Kasumi-1 (cell line): ENCODE measurements around the gene PLB1.
A peak's percentile ranks its signal among the peaks of the same experiment; 100 is the strongest.

Experiments used
- DNase-seq, 2 experiments: peaks; one replicate each; lab custom pipeline; 2025; lab: John Stamatoyannopoulos, UW

Gene PLB1, protein sequence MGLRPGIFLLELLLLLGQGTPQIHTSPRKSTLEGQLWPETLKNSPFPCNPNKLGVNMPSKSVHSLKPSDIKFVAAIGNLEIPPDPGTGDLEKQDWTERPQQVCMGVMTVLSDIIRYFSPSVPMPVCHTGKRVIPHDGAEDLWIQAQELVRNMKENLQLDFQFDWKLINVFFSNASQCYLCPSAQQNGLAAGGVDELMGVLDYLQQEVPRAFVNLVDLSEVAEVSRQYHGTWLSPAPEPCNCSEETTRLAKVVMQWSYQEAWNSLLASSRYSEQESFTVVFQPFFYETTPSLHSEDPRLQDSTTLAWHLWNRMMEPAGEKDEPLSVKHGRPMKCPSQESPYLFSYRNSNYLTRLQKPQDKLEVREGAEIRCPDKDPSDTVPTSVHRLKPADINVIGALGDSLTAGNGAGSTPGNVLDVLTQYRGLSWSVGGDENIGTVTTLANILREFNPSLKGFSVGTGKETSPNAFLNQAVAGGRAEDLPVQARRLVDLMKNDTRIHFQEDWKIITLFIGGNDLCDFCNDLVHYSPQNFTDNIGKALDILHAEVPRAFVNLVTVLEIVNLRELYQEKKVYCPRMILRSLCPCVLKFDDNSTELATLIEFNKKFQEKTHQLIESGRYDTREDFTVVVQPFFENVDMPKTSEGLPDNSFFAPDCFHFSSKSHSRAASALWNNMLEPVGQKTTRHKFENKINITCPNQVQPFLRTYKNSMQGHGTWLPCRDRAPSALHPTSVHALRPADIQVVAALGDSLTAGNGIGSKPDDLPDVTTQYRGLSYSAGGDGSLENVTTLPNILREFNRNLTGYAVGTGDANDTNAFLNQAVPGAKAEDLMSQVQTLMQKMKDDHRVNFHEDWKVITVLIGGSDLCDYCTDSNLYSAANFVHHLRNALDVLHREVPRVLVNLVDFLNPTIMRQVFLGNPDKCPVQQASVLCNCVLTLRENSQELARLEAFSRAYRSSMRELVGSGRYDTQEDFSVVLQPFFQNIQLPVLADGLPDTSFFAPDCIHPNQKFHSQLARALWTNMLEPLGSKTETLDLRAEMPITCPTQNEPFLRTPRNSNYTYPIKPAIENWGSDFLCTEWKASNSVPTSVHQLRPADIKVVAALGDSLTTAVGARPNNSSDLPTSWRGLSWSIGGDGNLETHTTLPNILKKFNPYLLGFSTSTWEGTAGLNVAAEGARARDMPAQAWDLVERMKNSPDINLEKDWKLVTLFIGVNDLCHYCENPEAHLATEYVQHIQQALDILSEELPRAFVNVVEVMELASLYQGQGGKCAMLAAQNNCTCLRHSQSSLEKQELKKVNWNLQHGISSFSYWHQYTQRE (N-terminal part only)

GRCh38 chr2:28495551-28496250 lies at the start of gene PLB1:
Gene PLB1 (plus strand): TSS chr2:28496060. CDS start chr2:28496115, 55 bp downstream.
- no peak for DNase-seq

- no peak for DNase-seq
Observed at GRCh38 chr2:28446531-28446930, 49.3 kb upstream of the PLB1 start.

DNA sequence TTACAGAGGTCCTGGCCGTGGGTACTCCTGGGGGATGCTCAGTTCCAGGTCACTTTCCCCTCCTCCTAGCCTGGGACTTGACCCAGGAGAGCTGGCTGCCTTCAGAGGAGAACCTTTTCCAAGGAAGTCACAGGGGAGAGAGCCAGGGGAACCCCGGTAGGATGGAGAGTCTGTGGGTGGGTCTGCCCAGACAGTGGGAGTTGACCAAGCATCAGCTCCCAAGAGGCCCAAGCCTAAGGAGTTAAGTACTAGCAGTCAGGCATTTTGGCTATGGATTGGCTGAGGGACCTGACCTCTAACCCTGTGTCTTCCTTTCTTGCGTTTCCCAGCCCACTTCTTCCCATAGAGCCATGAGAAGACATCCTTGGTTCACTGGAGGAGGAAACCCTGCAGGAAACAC lies 48.8 kb upstream of the PLB1 start:
- DNase-seq, result no peak

DNA sequence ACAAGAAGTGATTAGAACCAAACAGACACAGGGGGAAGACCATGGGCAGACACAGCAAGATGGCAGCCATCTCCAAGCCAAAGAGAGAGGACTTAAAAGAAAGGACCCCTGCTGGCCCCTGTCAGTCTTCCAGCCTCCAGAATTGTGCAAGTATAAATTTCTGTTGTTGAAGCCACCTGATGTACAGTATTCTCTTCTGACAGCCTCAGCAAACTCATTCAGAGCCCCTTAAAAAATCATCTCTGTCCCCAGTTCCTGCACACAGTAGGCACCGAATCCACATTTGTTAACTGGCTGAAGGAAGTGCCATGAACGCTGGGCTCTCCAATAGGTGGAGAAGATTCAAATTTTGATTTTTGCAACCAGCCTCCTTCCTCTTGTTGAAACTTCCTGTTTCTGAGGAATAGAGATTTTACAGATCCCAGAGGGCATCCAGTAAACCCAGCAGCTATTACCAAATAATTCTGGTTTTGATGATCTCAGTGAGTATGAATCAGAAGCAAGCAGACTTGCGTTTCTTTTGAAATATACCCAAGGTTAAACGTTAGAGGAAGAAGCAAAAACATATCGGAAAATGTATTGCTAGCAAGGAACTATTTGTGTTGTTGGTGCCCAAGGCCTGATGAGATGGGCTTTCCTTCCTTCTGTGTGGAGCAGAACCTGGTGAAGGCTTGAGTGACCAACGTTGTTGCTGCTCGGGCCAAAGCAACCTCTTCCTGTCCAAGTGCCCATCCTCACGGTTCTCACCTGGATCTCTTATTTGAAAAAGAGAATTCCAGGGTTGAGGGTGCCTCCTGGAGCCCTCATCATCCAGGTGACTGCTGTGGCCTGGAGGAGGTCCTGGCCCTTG lies 47.7 kb upstream of the PLB1 start:
- peak; percentile 78 to 80 for DNase-seq

DNA sequence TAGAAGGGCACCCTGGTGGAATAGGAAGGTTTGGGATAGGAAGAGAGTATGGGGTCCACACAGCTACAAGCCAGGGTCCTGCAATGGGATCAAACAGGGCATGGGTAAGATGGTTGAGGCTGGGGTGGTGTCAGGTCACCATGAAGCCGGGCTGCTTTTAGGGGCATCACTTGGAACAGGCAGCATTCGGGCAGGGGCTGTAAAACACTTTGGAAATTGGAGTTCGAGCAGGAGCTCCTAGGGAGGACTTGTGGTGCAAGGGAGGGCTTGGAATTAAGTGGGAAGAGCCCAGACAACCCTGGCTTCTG lies 47.1 kb upstream of the PLB1 start:
- DNase-seq, result no peak

DNA sequence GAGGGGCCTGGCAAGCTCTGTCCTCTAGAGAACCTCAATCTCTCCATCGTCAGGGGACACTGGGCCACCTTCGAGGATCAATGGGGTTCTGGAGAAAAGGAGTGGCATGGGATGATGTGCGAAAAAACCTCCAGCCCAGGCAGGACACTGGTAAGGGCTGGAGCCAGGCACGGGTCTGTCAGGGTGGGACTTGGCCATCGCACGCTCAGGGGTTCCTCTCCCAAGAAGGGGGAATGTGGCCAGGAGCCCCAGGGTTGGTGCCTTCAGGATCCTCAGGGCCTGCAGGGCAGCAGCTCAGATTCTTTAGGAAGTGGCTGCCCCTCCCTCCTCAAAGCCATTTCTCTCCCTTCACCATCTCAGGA lies 46.8 kb upstream of the PLB1 start:
- no peak for DNase-seq

GRCh38 chr2:28449488-28450395 lies 46.1 kb upstream of the PLB1 start:
- no peak for DNase-seq

DNA sequence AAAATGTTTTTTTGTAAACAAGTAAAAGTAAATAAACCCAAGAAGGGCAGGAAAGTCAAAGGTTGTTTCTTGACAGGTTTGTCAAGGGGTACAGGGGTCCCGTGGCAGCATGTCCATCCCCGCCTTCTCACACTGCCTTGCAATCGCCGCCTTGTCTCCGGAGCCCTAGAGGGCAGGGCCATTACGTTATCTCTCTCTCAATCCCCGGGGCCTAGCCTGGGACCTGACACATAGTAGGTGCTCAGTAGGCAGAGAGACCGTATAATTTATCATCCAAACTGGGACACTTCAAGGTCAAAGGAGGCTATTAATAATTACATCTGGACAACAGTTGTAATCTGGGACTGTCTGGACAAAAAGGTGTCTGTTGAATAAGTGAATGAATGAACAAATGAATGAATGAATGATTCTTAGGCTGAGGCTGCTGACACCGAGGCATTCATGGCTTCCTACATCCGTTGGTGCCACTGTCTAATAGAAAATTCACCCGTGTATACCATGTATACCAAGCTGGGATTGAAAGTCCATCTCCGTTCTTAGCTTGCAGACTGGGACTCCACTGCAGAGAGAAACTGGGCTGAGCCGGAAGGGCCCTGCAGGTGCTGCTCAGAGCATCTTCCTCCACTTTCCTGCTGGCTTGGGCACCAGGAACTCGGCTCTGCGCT lies 44.8 kb upstream of the PLB1 start:
- DNase-seq, result no peak

DNA sequence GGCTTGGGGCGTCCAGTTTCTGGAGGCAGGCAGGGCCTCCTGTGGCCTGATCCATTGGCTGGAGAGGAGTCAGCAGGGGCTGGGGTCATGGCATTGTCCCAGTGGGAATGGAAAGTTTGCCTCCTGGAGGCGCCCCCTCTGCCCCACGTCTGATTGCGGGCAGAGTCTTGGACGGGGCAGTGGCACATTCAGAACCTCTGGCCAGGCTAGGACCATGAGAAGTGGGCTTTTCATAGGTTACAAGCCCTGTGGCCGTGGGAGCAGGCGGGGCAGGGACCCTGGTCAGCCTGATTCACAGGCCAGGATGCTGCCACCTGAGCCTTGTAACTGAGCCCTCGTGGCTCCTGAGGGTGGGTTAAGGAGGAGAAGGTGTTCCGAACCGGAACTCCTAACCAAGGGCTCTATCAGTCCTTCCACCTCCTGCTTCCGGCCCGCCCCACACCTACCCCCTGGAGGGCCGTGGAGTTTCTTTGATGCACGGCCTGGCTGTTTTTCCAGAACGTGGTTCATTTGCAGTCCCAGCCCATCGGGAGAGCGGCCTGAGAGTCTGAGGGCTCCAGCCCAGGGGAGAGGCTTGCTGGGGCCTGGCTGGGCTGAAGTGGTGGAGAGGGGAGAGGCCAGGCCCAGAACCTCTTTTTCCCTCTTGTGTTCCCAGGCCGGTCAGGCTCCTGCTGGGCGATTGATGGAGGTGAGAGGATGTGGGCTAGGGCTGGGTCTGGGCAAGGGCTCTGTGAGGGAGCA lies 43.9 kb upstream of the PLB1 start:
- no peak for DNase-seq

DNA sequence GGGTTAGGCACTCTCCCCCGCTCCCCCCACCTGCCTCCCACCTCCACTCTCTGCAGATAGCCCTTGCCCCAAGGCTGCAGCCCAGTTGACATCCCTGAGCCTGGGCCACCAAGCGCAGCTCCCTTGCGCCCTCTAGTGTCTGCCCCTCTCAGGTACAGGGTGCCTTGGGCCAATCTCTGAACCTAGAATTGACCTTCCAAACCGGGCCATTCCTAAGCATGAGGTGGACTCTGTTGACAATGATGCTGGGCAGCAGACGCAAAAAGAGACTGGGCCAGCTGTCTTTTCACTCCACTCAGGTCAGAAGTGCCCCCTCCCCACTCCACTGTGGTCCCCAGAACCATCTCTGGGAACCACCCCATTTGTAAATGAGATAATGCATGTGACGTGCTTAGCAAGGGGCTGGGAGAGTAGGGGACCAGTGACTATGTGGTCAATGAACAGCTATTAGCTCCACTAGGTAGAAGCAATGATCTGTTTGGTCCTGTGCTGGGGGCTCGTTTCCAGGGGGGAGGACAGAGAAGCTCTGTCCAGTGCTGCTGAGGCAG lies 43.3 kb upstream of the PLB1 start:
- peak; percentile 60 to 61 for DNase-seq

DNA sequence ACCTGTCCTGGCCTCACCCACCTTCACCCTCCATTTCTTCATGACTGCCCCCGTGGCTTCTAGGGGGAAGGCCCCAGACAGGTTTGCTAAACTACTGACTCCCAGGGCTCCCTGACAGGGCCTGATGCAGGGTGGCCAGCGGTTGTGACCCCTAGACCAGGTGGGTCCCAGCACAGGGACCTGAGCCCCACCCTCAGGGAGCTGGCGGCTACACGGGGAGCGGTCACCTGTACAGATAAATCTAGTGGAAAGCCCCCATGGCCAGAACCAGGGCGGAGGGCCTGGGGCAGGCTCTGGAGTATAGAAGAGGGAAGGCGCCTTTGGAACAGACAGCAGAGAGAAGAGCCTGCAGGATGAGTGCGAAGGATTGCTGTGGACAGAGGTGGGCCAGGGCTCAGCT lies 42.5 kb upstream of the PLB1 start:
- DNase-seq, result no peak

- DNase-seq, result no peak
Observed at GRCh38 chr2:28454016-28454930, 41.6 kb upstream of the PLB1 start.

- no peak for DNase-seq
Observed at GRCh38 chr2:28457237-28457636, 38.6 kb upstream of the PLB1 start.

DNA sequence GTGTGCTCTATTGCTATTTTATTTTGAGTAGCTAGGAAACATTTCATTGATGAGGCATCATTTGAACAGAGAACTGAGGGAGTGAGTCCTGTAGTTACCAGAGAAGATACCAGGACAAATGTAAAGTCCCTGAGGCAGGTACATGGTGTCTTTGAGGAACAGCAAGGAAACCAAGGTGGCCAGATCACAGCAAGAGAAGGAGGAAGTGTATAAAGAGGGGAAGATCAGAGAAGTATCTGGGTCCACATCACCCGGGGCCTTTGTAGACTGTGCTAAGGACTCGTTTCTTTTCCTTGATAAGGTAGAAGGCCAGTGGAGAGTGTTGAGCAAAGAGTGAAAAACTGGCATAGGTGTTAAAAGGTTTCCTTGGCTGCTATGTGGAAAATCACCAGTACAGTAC lies 34.8 kb upstream of the PLB1 start:
- DNase-seq, result no peak

GRCh38 chr2:28462122-28462521 lies 33.7 kb upstream of the PLB1 start:
- DNase-seq, result no peak

- no peak for DNase-seq
Observed at GRCh38 chr2:28463211-28463816, 32.5 kb upstream of the PLB1 start.

DNA sequence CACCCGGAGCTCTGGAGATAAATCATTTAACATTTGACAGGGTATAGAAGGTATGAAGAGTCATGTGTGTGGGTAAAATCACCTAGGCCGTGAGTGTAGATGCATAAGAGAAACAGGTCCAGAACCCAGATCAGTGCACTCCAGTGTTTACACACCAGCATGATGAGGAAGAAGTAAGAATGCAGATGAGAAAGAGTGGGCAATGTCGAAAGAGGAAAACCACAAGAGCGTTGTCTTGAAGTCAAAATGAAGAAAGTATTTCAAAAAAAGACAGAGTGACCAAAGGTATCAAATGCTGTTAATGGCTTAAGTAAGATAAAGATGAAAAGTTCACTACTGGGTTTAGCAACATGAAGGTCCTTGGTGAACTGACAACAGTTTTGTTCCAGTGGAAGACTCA lies 32.0 kb upstream of the PLB1 start:
- DNase-seq, result peak; percentile 34 to 46
